ENCODE results near the gene EEF1AKMT4.

DNA sequence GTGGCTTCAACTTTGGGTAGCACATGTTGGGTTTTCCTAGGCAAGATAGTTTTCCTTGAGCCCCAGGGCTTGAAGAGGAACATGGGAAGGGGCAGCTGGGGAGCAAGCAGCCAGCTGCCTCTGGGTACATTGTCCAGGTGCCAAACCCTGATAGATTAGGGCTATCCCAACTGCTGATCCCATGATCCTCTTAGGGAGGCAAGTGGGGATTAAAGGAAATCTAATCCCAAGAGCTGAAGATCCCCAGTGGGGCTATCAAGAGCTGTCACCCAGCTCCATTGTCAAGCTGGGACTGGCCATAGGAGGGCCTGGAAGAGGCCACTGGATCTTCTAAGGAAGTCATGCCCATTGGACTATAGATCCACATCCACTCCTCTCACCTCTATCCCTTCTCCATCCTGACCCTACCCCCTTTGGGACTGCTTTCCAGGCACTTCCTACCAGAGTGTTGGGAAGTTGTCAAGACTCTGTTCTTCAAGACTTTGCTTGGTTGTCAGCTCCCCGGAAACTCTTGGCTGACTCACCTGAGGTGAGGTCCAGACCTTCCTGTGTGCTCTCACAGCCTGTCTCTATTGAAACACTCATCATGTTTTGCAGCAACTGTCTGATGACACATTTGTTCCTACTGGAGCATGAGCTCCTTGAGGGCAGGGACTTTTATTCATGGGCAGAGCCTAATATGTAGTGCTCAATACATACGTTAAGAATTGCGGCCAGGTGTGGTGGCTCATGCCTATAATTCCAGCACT lies 6.0 kb downstream of the EEF1AKMT4 start:
- TF ChIP-seq, protein P1, sequence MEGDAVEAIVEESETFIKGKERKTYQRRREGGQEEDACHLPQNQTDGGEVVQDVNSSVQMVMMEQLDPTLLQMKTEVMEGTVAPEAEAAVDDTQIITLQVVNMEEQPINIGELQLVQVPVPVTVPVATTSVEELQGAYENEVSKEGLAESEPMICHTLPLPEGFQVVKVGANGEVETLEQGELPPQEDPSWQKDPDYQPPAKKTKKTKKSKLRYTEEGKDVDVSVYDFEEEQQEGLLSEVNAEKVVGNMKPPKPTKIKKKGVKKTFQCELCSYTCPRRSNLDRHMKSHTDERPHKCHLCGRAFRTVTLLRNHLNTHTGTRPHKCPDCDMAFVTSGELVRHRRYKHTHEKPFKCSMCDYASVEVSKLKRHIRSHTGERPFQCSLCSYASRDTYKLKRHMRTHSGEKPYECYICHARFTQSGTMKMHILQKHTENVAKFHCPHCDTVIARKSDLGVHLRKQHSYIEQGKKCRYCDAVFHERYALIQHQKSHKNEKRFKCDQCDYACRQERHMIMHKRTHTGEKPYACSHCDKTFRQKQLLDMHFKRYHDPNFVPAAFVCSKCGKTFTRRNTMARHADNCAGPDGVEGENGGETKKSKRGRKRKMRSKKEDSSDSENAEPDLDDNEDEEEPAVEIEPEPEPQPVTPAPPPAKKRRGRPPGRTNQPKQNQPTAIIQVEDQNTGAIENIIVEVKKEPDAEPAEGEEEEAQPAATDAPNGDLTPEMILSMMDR (conservative IDR thresholded peaks at IDR 0.05) = no peak
- no peak for TF ChIP-seq ZFX (IDR thresholded peaks at IDR 0.05)
